Pancreas (tissue), 10 donors: ENCODE data around the gene PRICKLE2. TPM values are rescaled to one million over a fixed set of nuclear protein-coding genes. Genes with fewer than 3 reads are reported as not detected.

Experiments used
- ATAC-seq, 4 donors: fragments of 200-7000 bp; cut with Tn5 transposase; one replicate each; pipeline versions ENCODE4 v1.8.0 to v1.9.1; 2020; ENCODE audit warnings: mild to moderate bottlenecking in 4 of 4, moderate library complexity in 4 of 4
- DNase-seq, 6 donors: peaks; one replicate each; pipeline ENCODE4 v3.0.0-alpha.2; 2020
- FAIRE-seq: peaks from 2 replicates; lab custom pipeline; 2012; peaks lifted over from hg19 to GRCh38; lab: Jason Lieb, UNC
- H3K27ac ChIP-seq, 4 donors: fragments of 200-600 bp; sonication (generic); 1 replicate in 3 of 4; 2 replicates in 1 of 4; pipeline versions ENCODE4 v1.5.0 to v1.8.0; 2020
- H3K27me3 ChIP-seq, 4 donors: fragments of 200-600 bp; one replicate each; pipeline ENCODE4 v1.8.0; 2021
- H3K36me3 ChIP-seq, 3 donors: fragments of 200-600 bp; sonication (generic) in 1 of 3; one replicate each; pipeline versions ENCODE4 v1.5.0 to v1.8.0; 2020 to 2021
- H3K4me1 ChIP-seq, 3 donors: fragments of 200-600 bp; one replicate each; pipeline ENCODE4 v1.8.0; 2021
- H3K4me3 ChIP-seq, 4 donors: fragments of 200-600 bp; sonication (generic) in 2 of 4; one replicate each; pipeline versions ENCODE4 v1.5.0 to v1.8.0; 2020 to 2021
- H3K9me3 ChIP-seq, 4 donors: fragments of 200-600 bp; one replicate each; pipeline ENCODE4 v1.8.0; 2021
- WGBS, 2 donors: extraction: QIAGEN DNeasy Blood & Tissue Kit; methylation state at CpG; one replicate each; pipeline ENCODE4 v1.1.7; 2013; 5-methylcytosine and 5-hydroxymethylcytosine counted together
- intact Hi-C, 3 donors: fragments of 100-400 bp; cut with DNase I; formaldehyde crosslinking; loops; one replicate each; pipeline versions ENCODE4 v1.11.1 to v1.14.2; 2022
- polyA plus RNA-seq, 2 donors: library from polyadenylated mRNA; stranded (reverse); fragments of 200-250 nt; gene quantifications; one replicate each; pipeline ENCODE4 v1.2.3, GENCODE V29; 2013
- total RNA-seq, 6 donors: library from RNA; stranded (reverse); fragmentation: NEBNext Ultra II Directional in 4 of 6; extraction: Animal tissue kit (Norgen Biotek cat#: 25700) in 4 of 6; gene quantifications; one replicate each; pipeline versions ENCODE4 v1.2.1 to v1.2.4, GENCODE V29; 2021 to 2023
- TF ChIP-seq, protein P1 (sequence below), 4 donors: fragments of 200-600 bp; sonication (generic) in 3 of 4; IDR thresholded peaks; one replicate each; pipeline versions ENCODE4 v1.5.0 to v1.8.0; 2021; ENCODE audit warnings: antibody characterized with exemption in 4 of 4
- donor health status: healthy with polysubstance abuse.
- donor health status: DM: no; HTN: no; CAD: no; lungs with moderate emphysema.
- donor health status: DM: no; HTN: no; CAD: no.
- donor health status: control.
- donor health status: control.
- donor health status: Bipolar disorder and iron deficiency.
- donor health status: DM: yes; HTN: yes; CAD: no.
- donor health status: DM: no; HTN: no; CAD: no.
- donor health status: DM: no; HTN: no; CAD: no.
- donor health status: DM: yes; HTN: yes; CAD: no.

The PRICKLE2 gene
- total and polyA plus RNA-seq, 8 donors = 1.5 to 13.9 (median 7.2) TPM

DNA sequence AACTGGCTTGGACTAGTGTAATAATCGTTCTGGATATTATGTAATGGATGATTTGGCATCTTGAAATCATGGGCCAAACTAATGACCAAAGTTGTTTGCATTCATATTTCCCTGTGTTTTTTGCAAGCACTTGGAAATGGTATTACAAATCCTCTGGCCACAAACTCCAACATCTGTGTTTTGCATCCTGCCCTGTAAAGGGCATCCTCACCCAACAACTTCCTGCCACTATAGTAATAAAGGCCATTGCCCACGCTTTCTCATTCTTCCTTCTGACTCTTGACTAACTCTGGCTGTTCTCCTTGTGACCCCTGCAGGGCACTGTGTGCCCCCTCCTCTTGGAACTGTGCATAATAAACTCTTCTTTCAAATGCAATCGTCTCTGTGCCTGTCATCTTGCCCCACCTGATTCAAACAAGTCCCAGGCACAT is 176.6 kb downstream of the PRICKLE2 start:
- no peak for DNase-seq

DNA sequence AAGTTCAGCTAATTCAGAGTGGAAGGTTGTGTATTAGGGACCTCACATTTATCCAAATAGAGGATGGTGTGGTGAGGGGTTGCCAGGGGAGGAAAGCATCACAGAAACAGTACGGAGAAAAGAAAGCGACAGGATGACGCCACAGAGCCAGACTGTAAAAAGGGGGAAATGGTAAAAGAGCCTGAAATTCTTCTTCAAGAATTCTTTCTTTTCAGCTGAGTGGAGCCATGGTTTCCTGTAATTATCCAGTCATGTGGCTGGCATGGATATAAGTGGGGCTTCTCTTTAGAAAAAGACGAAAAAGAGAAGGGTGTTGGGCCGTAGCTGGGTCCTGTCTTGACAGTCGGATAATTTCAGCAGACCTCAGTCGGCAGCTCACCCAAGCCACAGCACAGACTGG is 177.5 kb downstream of the PRICKLE2 start:
- intact Hi-C loops = no loop called here
- H3K9me3 ChIP-seq = no peaks in the 10 kb centered on the region
- no peaks in the 10 kb centered on the region for H3K36me3 ChIP-seq
- H3K4me3 ChIP-seq = no peak overlapping the region
- ATAC-seq = no peak
- WGBS, 2 donors = 82 to 87% methylated on average over 7 of the region's 7 CpGs
- TF ChIP-seq, protein P1, sequence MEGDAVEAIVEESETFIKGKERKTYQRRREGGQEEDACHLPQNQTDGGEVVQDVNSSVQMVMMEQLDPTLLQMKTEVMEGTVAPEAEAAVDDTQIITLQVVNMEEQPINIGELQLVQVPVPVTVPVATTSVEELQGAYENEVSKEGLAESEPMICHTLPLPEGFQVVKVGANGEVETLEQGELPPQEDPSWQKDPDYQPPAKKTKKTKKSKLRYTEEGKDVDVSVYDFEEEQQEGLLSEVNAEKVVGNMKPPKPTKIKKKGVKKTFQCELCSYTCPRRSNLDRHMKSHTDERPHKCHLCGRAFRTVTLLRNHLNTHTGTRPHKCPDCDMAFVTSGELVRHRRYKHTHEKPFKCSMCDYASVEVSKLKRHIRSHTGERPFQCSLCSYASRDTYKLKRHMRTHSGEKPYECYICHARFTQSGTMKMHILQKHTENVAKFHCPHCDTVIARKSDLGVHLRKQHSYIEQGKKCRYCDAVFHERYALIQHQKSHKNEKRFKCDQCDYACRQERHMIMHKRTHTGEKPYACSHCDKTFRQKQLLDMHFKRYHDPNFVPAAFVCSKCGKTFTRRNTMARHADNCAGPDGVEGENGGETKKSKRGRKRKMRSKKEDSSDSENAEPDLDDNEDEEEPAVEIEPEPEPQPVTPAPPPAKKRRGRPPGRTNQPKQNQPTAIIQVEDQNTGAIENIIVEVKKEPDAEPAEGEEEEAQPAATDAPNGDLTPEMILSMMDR (IDR thresholded peaks at IDR 0.05) = no peak
- no peak for FAIRE-seq
- H3K27ac ChIP-seq = no peak overlapping the region
- no peak for DNase-seq
- H3K4me1 ChIP-seq = no peaks in the 10 kb centered on the region
- no peaks in the 10 kb centered on the region for H3K27me3 ChIP-seq

More for the DNA sequence above, 176.6 kb downstream of the PRICKLE2 start:
- intact Hi-C loops = no loop called here
- FAIRE-seq (no peak), ATAC-seq (no peak)
- Histone ChIP-seq H3K27ac (no peak overlapping the region), H3K27me3 (no peaks in the 10 kb centered on the region), H3K36me3 (no peaks in the 10 kb centered on the region), H3K9me3 (no peaks in the 10 kb centered on the region), H3K4me3 (no peak overlapping the region), H3K4me1 (no peaks in the 10 kb centered on the region)
- WGBS, 2 donors = 48 to 50% methylated on average over 3 of the region's 3 CpGs
- TF ChIP-seq, protein P1 (IDR thresholded peaks at IDR 0.05) = no peak

DNA sequence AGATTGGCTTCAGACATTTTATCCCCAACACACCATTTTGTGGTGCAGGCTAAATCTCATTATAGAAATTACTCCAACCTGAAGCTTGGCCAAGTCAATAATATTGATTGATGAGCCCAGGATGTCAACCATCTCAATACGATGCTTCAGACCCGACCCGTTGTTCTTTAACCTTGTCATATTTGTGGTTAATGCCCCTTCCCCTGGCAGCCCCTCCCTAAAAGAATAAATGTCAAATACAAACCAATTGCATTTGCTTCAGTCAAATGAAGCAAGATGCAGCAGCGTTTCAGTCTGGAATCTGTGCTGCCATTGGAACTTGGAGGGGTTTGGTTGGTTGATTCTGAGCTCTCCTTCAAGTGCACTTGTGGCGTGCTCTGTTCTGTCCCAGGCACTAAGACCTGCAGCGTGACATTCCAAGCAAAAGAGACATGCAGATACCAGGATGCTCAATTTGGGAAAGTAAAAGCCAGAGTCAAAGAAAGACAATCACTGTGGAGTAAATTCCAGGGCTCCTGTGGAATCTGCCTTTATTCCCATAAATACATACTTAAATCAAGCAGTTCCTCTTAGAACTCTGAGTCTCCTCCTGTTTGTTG is 178.2 kb downstream of the PRICKLE2 start:
- ATAC-seq (no peak), FAIRE-seq (no peak), DNase-seq (no peak)
- no peak overlapping the region for H3K27ac ChIP-seq
- intact Hi-C loops = no loop called here
- TF ChIP-seq, protein P1 (IDR thresholded peaks at IDR 0.05) = no peak
- H3K36me3 ChIP-seq = no peaks in the 10 kb centered on the region
- H3K4me1 ChIP-seq = no peaks in the 10 kb centered on the region
- no peaks in the 10 kb centered on the region for H3K27me3 ChIP-seq
- H3K9me3 ChIP-seq = no peaks in the 10 kb centered on the region
- WGBS, 2 donors = 30 to 32% methylated on average over 6 of the region's 6 CpGs
- no peak overlapping the region for H3K4me3 ChIP-seq

DNA sequence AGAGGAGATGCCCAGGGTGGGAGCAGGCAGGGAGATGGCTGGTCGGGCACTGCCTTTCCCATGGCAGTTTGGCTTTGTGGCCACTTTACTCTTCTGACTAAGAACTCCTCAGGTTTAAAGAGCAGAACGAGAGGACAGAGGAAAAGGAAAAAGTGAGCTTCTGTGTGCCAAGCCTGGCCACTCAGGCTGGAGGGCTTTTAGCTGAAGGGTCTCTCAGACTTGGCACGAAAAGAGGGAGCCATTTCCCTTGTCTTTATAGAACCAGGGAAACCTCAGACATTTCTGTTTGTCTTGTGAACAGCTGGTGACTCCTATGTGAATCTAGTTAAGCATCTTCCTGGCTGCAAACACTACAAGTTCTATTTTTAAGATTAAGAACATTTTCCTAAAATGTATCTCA is 178.7 kb downstream of the PRICKLE2 start:
- Histone ChIP-seq H3K9me3 (no peaks in the 10 kb centered on the region), H3K36me3 (no peaks in the 10 kb centered on the region), H3K4me3 (no peak overlapping the region), H3K4me1 (no peaks in the 10 kb centered on the region), H3K27ac (no peak overlapping the region), H3K27me3 (no peaks in the 10 kb centered on the region)
- TF ChIP-seq, protein P1 (IDR thresholded peaks at IDR 0.05) = no peak
- DNase-seq (no peak), ATAC-seq (no peak), FAIRE-seq (no peak)
- 69 to 71% methylated on average over 3 of the region's 3 CpGs for WGBS, 2 donors
- intact Hi-C loops = no loop called here

DNA sequence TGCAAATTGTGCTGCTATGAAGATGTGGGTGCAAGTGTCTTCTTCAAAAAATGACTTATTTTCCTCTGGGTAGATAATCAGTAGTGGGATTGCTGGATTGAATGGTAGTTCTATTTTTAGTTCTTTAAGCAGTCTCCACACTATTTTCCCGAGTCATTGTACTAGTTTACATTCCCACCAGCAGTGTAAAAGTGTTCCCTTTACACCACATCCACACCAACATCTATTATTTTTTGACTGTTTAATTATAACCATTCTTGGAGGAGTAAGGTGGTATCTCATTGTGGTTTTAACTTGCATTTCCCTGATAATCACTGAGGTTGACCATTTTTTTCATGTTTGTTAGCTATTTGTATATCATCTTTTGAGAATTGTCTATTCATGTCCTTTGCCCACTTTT is 182.3 kb downstream of the PRICKLE2 start:
- Histone ChIP-seq H3K36me3 (no peaks in the 10 kb centered on the region), H3K9me3 (no peaks in the 10 kb centered on the region), H3K27ac (no peak overlapping the region), H3K4me1 (no peaks in the 10 kb centered on the region), H3K27me3 (no peaks in the 10 kb centered on the region), H3K4me3 (no peak overlapping the region)
- TF ChIP-seq, protein P1 (IDR thresholded peaks at IDR 0.05) = no peak
- intact Hi-C loops = no loop called here
- DNase-seq = no peak
- no peak for FAIRE-seq
- ATAC-seq = no peak
- 49 to 50% methylated on average over 1 of the region's 1 CpG for WGBS, 2 donors
